PFSK-1 (cell line): ENCODE measurements around the gene PEAK1.

Experiments
- POLR2AphosphoS5 ChIP-seq: IDR thresholded peaks from 2 replicates; pipeline ENCODE4 v1.6.1; 2012; ENCODE audit warnings: low read depth, mild to moderate bottlenecking, control low read depth, low read length, moderate library complexity
- SIN3A ChIP-seq: IDR thresholded peaks from 2 replicates; pipeline ENCODE4 v1.6.1; 2012; ENCODE audit warnings: mild to moderate bottlenecking, low read length, moderate library complexity, borderline replicate concordance; ENCODE audit not compliant: insufficient read depth
- TAF1 ChIP-seq: IDR thresholded peaks from 2 replicates; pipeline ENCODE4 v1.6.1; 2012; ENCODE audit warnings: low read length, control low read depth, borderline replicate concordance; ENCODE audit not compliant: insufficient read depth

GRCh38 chr15:77221708-77222107 lies 198.2 kb downstream of the PEAK1 start:
- TF ChIP-seq TAF1, result no peak
- no peak for TF ChIP-seq POLR2AphosphoS5
- no peak for TF ChIP-seq SIN3A
